Esophagus squamous epithelium (tissue), 5 donors: ENCODE data around the gene ITPR2. TPM values are rescaled to one million over a fixed set of nuclear protein-coding genes. Genes with fewer than 3 reads are reported as not detected.
A peak's percentile ranks its signal among the peaks of the same experiment; 100 is the strongest.

Experiments used
- DNase-seq: peaks from one replicate; lab custom pipeline; 2025; lab: John Stamatoyannopoulos, UW
- H3K27ac ChIP-seq, 4 donors: fragments of 200-600 bp; sonication (generic); one replicate each; pipeline ENCODE4 v1.5.1; 2016 to 2019; ENCODE audit warnings: mild to moderate bottlenecking in 1 of 4
- H3K27me3 ChIP-seq, 4 donors: fragments of 200-600 bp; sonication (generic); 1 replicate in 3 of 4; 2 replicates in 1 of 4; pipeline versions ENCODE4 v1.5.1 to v1.6.0; 2017 to 2021; ENCODE audit warnings: antibody characterized with exemption in 1 of 4
- H3K36me3 ChIP-seq, 3 donors: fragments of 200-600 bp; sonication (generic); one replicate each; pipeline ENCODE4 v1.5.1; 2016 to 2019
- H3K4me1 ChIP-seq, 3 donors: fragments of 200-600 bp; sonication (generic); one replicate each; pipeline ENCODE4 v1.5.1; 2017 to 2019
- H3K4me3 ChIP-seq, 4 donors: fragments of 200-600 bp; sonication (generic); 1 replicate in 3 of 4; 2 replicates in 1 of 4; pipeline ENCODE4 v1.5.1; 2016 to 2019; ENCODE audit warnings: mild to moderate bottlenecking in 2 of 4, moderate library complexity in 1 of 4
- H3K9me3 ChIP-seq, 3 donors: fragments of 200-600 bp; sonication (generic); one replicate each; pipeline ENCODE4 v1.5.1; 2016 to 2019
- CTCF ChIP-seq, 6 experiments: fragments of 450-650 bp in 4 of 6; fragments of 200-600 bp in 2 of 6; sonication (generic) in 2 of 6; IDR thresholded peaks; one replicate each; pipeline ENCODE4 v1.5.1; 2016 to 2019; ENCODE audit warnings: antibody characterized with exemption in 6 of 6, mild to moderate bottlenecking in 4 of 6, moderate library complexity in 4 of 6
- POLR2A ChIP-seq, 4 donors: fragments of 450-650 bp; IDR thresholded peaks; one replicate each; pipeline ENCODE4 v1.6.1; 2017; ENCODE audit warnings: antibody characterized with exemption in 4 of 4, mild to moderate bottlenecking in 4 of 4, moderate library complexity in 3 of 4
- WGBS, 2 donors: methylation state at CpG; one replicate each; pipeline ENCODE4 v1.1.5; 2018; 5-methylcytosine and 5-hydroxymethylcytosine counted together
- intact Hi-C: fragments of 100-400 bp; cut with DNase I; formaldehyde crosslinking; loops from one replicate; pipeline ENCODE4 v1.15.0; 2022
- total RNA-seq, 4 donors: library from RNA; depleted of rRNA; stranded (reverse); fragments of >200 nt; gene quantifications; one replicate each; pipeline ENCODE4 v1.1.0, GENCODE V29; 2016
- donor health status: DM: yes; HTN: yes; CAD: no.

ITPR2 gene
- total RNA-seq, 4 donors from 2014 or later: 30.7 to 49.3 (median 37.6) TPM

GRCh38 chr12:26691234-26691970 is 141.6 kb downstream of the ITPR2 start:
- no peak for DNase-seq
- peaks cover 0 to 69% (median 0%) of the 10 kb centered on the region in 3 donors for H3K36me3 ChIP-seq
- WGBS, 2 donors: 40 to 61% methylated on average over 15 of the region's 15 CpGs

GRCh38 chr12:26690601-26691000 is 142.4 kb downstream of the ITPR2 start:
- 70 to 74% methylated on average over 1 of the region's 1 CpG for WGBS, 2 donors
- intact Hi-C loops: no loop called here

More at GRCh38 chr12:26691234-26691970, 141.6 kb downstream of the ITPR2 start:
- H3K27ac ChIP-seq: no peak overlapping the region
- intact Hi-C loops: no loop called here
- H3K9me3 ChIP-seq: no peaks in the 10 kb centered on the region
- peaks cover 0 to 13% (median 0%) of the 10 kb centered on the region in 3 donors for H3K4me1 ChIP-seq
- no peak overlapping the region for H3K4me3 ChIP-seq
- TF ChIP-seq POLR2A (IDR thresholded peaks at IDR 0.05) (no peak), CTCF (IDR thresholded peaks at IDR 0.05) (peak in 1 of 6 experiments; percentile 15)
- H3K27me3 ChIP-seq: no peaks in the 10 kb centered on the region

GRCh38 chr12:26689281-26689841 is 143.6 kb downstream of the ITPR2 start:
- no peak for TF ChIP-seq POLR2A (IDR thresholded peaks at IDR 0.05)
- no peak for TF ChIP-seq CTCF (IDR thresholded peaks at IDR 0.05)
- H3K27ac ChIP-seq: no peak overlapping the region
- H3K9me3 ChIP-seq: no peaks in the 10 kb centered on the region
- H3K27me3 ChIP-seq: no peaks in the 10 kb centered on the region
- peaks cover 0 to 13% (median 0%) of the 10 kb centered on the region in 3 donors for H3K4me1 ChIP-seq
- peaks cover 0 to 71% (median 5%) of the 10 kb centered on the region in 3 donors for H3K36me3 ChIP-seq
- no peak for DNase-seq
- H3K4me3 ChIP-seq: no peak overlapping the region
- intact Hi-C loops: no loop called here
- 66 to 85% methylated on average over 6 of the region's 6 CpGs for WGBS, 2 donors

More at GRCh38 chr12:26690601-26691000, 142.4 kb downstream of the ITPR2 start:
- H3K4me1 ChIP-seq: peaks cover 0 to 13% (median 0%) of the 10 kb centered on the region in 3 donors
- no peaks in the 10 kb centered on the region for H3K27me3 ChIP-seq
- H3K27ac ChIP-seq: no peak overlapping the region
- no peaks in the 10 kb centered on the region for H3K9me3 ChIP-seq
- H3K36me3 ChIP-seq: peaks cover 0 to 69% (median 0%) of the 10 kb centered on the region in 3 donors
- TF ChIP-seq POLR2A (IDR thresholded peaks at IDR 0.05) (no peak), CTCF (IDR thresholded peaks at IDR 0.05) (no peak)
- H3K4me3 ChIP-seq: no peak overlapping the region
- DNase-seq: no peak

- no peak for TF ChIP-seq POLR2A (IDR thresholded peaks at IDR 0.05)
- no peak for TF ChIP-seq CTCF (IDR thresholded peaks at IDR 0.05)
- Histone ChIP-seq H3K4me3 (no peak overlapping the region), H3K9me3 (no peaks in the 10 kb centered on the region), H3K36me3 (peaks cover 0 to 71% (median 5%) of the 10 kb centered on the region in 3 donors), H3K27me3 (no peaks in the 10 kb centered on the region), H3K27ac (no peak overlapping the region), H3K4me1 (peaks cover 0 to 13% (median 0%) of the 10 kb centered on the region in 3 donors)
- DNase-seq: no peak
- 91 to 100% methylated on average over 1 of the region's 1 CpG for WGBS, 2 donors
- intact Hi-C loops: no loop called here
Measured at GRCh38 chr12:26688344-26688904, 144.6 kb downstream of the ITPR2 start.

- Histone ChIP-seq H3K27me3 (no peaks in the 10 kb centered on the region), H3K27ac (no peak overlapping the region), H3K9me3 (no peaks in the 10 kb centered on the region), H3K4me3 (no peak overlapping the region), H3K4me1 (peaks cover 0 to 4% (median 0%) of the 10 kb centered on the region in 3 donors), H3K36me3 (peaks cover 0 to 78% (median 5%) of the 10 kb centered on the region in 3 donors)
- WGBS, 2 donors: 58 to 69% methylated on average over 4 of the region's 4 CpGs
- DNase-seq: no peak
- intact Hi-C loops: no loop called here
- TF ChIP-seq CTCF (IDR thresholded peaks at IDR 0.05) (no peak), POLR2A (IDR thresholded peaks at IDR 0.05) (no peak)
Measured at GRCh38 chr12:26686408-26686807, 146.6 kb downstream of the ITPR2 start.
